H1 (cell line): ENCODE data around the gene TMEM63A. TPM values are rescaled to one million over a fixed set of nuclear protein-coding genes. Genes with fewer than 3 reads are reported as not detected.

Experiments
- CTCF ChIA-PET: fragments of 300-600 bp; sonication (Branson Sonifier 250); formaldehyde crosslinking; loops from one replicate; lab custom pipeline; 2021; ENCODE audit not compliant: partially characterized antibody; lab: Charles Lee
- POLR2A ChIA-PET: fragments of 300-600 bp; sonication (Branson Sonifier 250); formaldehyde crosslinking; loops from one replicate; lab custom pipeline; 2021; ENCODE audit warnings: inconsistent platforms; ENCODE audit not compliant: partially characterized antibody; lab: Charles Lee
- DNase-seq, 2 experiments: peaks; one replicate each; pipeline versions ENCODE4 v3.0.0 to v3.0.0-alpha.2; 2010 to 2022; ENCODE audit warnings: low spot score in 2 of 2, low read depth in 1 of 2, mixed read lengths in 1 of 2
- FAIRE-seq: peaks from 2 replicates; lab custom pipeline; 2011; peaks lifted over from hg19 to GRCh38; lab: Jason Lieb, UNC
- H2AFZ ChIP-seq: 2 replicates; pipeline ENCODE4 v1.8.1; 2012; ENCODE audit warnings: low read length, inconsistent platforms
- H2AK5ac ChIP-seq: 2 replicates; pipeline ENCODE4 v1.6.1; 2013; ENCODE audit warnings: low read depth, low read length
- H2BK120ac ChIP-seq: replicated peaks from 2 replicates; pipeline ENCODE3; 2013; ENCODE audit warnings: low read depth, low read length, inconsistent platforms
- H2BK12ac ChIP-seq: 2 replicates; pipeline ENCODE4 v1.6.1; 2013; ENCODE audit warnings: low read depth, low read length
- H2BK15ac ChIP-seq: 2 replicates; pipeline ENCODE4 v1.6.1; 2013; ENCODE audit warnings: low read length
- H2BK20ac ChIP-seq: 2 replicates; pipeline ENCODE4 v1.6.1; 2013; ENCODE audit warnings: low read length
- H2BK5ac ChIP-seq: 2 replicates; pipeline ENCODE4 v1.6.1; 2013; ENCODE audit warnings: low read depth, low read length
- H3K14ac ChIP-seq: 2 replicates; pipeline ENCODE4 v1.6.1; 2013; ENCODE audit warnings: inconsistent platforms; ENCODE audit not compliant: insufficient read length
- H3K18ac ChIP-seq: 2 replicates; pipeline ENCODE4 v1.6.1; 2013; ENCODE audit warnings: low read length; ENCODE audit errors: extremely low read depth
- H3K23ac ChIP-seq: 2 replicates; pipeline ENCODE4 v1.6.1; 2013; ENCODE audit warnings: inconsistent platforms; ENCODE audit not compliant: insufficient read length
- H3K23me2 ChIP-seq: 2 replicates; pipeline ENCODE4 v1.6.1; 2013; ENCODE audit warnings: low read depth, low read length
- H3K27ac ChIP-seq: 2 replicates; pipeline ENCODE4 v1.6.1; 2011; ENCODE audit warnings: low read depth, low read length, inconsistent platforms
- H3K27me3 ChIP-seq, 4 experiments: replicated peaks in 1 of 4; 1 replicate in 1 of 4; 2 replicates in 3 of 4; pipeline versions ENCODE4 v1.6.1 to v1.8.1; 2011 to 2013; ENCODE audit warnings: low read length in 3 of 4, mild to moderate bottlenecking in 3 of 4, inconsistent platforms in 2 of 4, mixed read lengths in 2 of 4, moderate library complexity in 1 of 4; ENCODE audit not compliant: control insufficient read depth in 3 of 4, insufficient read depth in 3 of 4; ENCODE audit errors: extremely low read depth in 1 of 4
- H3K36me3 ChIP-seq, 4 experiments: 2 replicates each; pipeline versions ENCODE4 v1.6.1 to v1.8.1; 2011 to 2013; ENCODE audit warnings: mild to moderate bottlenecking in 4 of 4, low read length in 3 of 4, moderate library complexity in 2 of 4, control low read depth in 1 of 4, inconsistent platforms in 1 of 4; ENCODE audit not compliant: insufficient read depth in 4 of 4, control insufficient read depth in 2 of 4
- H3K4ac ChIP-seq: replicated peaks from 2 replicates; pipeline ENCODE3; 2013; ENCODE audit warnings: low read length, low read depth, mixed read lengths, inconsistent platforms; ENCODE audit not compliant: insufficient read length
- H3K4me1 ChIP-seq, 4 experiments: replicated peaks in 1 of 4; 1 replicate in 1 of 4; 2 replicates in 3 of 4; pipeline versions ENCODE4 v1.6.1 to v1.8.1; 2011 to 2013; ENCODE audit warnings: low read length in 3 of 4, inconsistent platforms in 2 of 4, mixed read lengths in 1 of 4; ENCODE audit not compliant: insufficient read depth in 4 of 4, control insufficient read depth in 3 of 4
- H3K4me2 ChIP-seq, 2 experiments: 2 replicates each; pipeline versions ENCODE4 v1.6.1 to v1.8.1; 2011 to 2013; ENCODE audit warnings: low read depth in 2 of 2, low read length in 2 of 2, control low read depth in 1 of 2, inconsistent platforms in 1 of 2, mild to moderate bottlenecking in 1 of 2; ENCODE audit not compliant: insufficient read depth in 1 of 2
- H3K4me3 ChIP-seq, 4 experiments: fragments of 200-600, 300-600 bp in 1 of 4; sonication (generic), shearing (Covaris generic), sonication (Bioruptor Twin) in 1 of 4; 2 replicates each; pipeline versions ENCODE4 v1.5.1 to v1.8.1; 2011 to 2016; ENCODE audit warnings: low read length in 4 of 4, low read depth in 3 of 4, control low read depth in 2 of 4, inconsistent platforms in 2 of 4, mild to moderate bottlenecking in 2 of 4, mixed read lengths in 1 of 4, moderate library complexity in 1 of 4; ENCODE audit not compliant: insufficient read depth in 2 of 4; ENCODE audit errors: extremely low read depth in 1 of 4
- H3K56ac ChIP-seq: replicated peaks from 2 replicates; pipeline ENCODE3; 2013; ENCODE audit warnings: low read depth, mild to moderate bottlenecking, mixed read lengths, low read length, inconsistent platforms; ENCODE audit not compliant: insufficient read length
- H3K79me1 ChIP-seq: 2 replicates; pipeline ENCODE4 v1.6.1; 2013; ENCODE audit warnings: low read depth, low read length, control low read depth
- H3K79me2 ChIP-seq, 2 experiments: 2 replicates each; pipeline versions ENCODE4 v1.6.1 to v1.8.1; 2012 to 2013; ENCODE audit warnings: low read length in 2 of 2, mild to moderate bottlenecking in 2 of 2, inconsistent platforms in 1 of 2; ENCODE audit not compliant: insufficient read depth in 2 of 2, control insufficient read depth in 1 of 2
- H3K9ac ChIP-seq, 4 experiments: replicated peaks in 1 of 4; 1 replicate in 1 of 4; 2 replicates in 3 of 4; pipeline versions ENCODE4 v1.6.1 to v1.8.1; 2011 to 2013; ENCODE audit warnings: low read depth in 3 of 4, low read length in 3 of 4, control low read depth in 2 of 4, mild to moderate bottlenecking in 2 of 4, moderate library complexity in 2 of 4, inconsistent platforms in 1 of 4; ENCODE audit errors: extremely low read depth in 1 of 4
- H3K9me3 ChIP-seq, 2 experiments: 2 replicates each; pipeline versions ENCODE4 v1.6.1 to v1.8.1; 2012 to 2013; ENCODE audit warnings: mild to moderate bottlenecking in 2 of 2, moderate library complexity in 2 of 2, control low read depth in 1 of 2, inconsistent platforms in 1 of 2, low read depth in 1 of 2, low read length in 1 of 2, mixed read lengths in 1 of 2; ENCODE audit not compliant: insufficient read depth in 2 of 2
- H4K20me1 ChIP-seq, 2 experiments: replicated peaks in 1 of 2; 2 replicates each; pipeline versions ENCODE3 to v1.8.1; 2011 to 2013; ENCODE audit warnings: inconsistent platforms in 2 of 2, low read length in 2 of 2, mild to moderate bottlenecking in 1 of 2; ENCODE audit not compliant: insufficient read depth in 2 of 2, control insufficient read depth in 1 of 2
- H4K5ac ChIP-seq: 2 replicates; pipeline ENCODE4 v1.6.1; 2013; ENCODE audit warnings: low read length, low read depth, mixed read lengths, inconsistent platforms; ENCODE audit not compliant: insufficient read length
- H4K8ac ChIP-seq: 2 replicates; pipeline ENCODE4 v1.8.0; 2013; ENCODE audit warnings: mild to moderate bottlenecking, moderate library complexity, low read length, inconsistent platforms; ENCODE audit not compliant: insufficient read depth; ENCODE audit errors: extremely low read depth
- H4K91ac ChIP-seq: replicated peaks from 2 replicates; pipeline ENCODE3; 2013; ENCODE audit warnings: low read length, mixed read lengths, inconsistent platforms; ENCODE audit not compliant: insufficient read length
- ASH2L ChIP-seq: fragments of 200-600, 300-600 bp; sonication (generic); IDR thresholded peaks from one replicate; pipeline ENCODE4 v1.7.1; 2017; ENCODE audit warnings: low read length
- CHD1 ChIP-seq: IDR thresholded peaks from 2 replicates; pipeline ENCODE4 v1.6.1; 2012; ENCODE audit warnings: low read depth, low read length, improper control_type of control experiment
- CTCF ChIP-seq, 3 experiments: IDR thresholded peaks; 1 replicate in 2 of 3; 2 replicates in 1 of 3; pipeline versions ENCODE4 v1.5.1 to v1.6.1; 2011; ENCODE audit warnings: low read length in 3 of 3, mild to moderate bottlenecking in 3 of 3, inconsistent platforms in 2 of 3, low read depth in 1 of 3, moderate library complexity in 1 of 3; ENCODE audit not compliant: insufficient read depth in 1 of 3; ENCODE audit errors: control extremely low read depth in 1 of 3
- MAFK ChIP-seq: IDR thresholded peaks from 2 replicates; pipeline ENCODE4 v1.6.1; 2012; ENCODE audit warnings: low read depth, mild to moderate bottlenecking, improper control_type of control experiment, low read length
- POLR2A ChIP-seq, 2 experiments: IDR thresholded peaks; 1 replicate in 1 of 2; 2 replicates in 1 of 2; pipeline ENCODE4 v1.6.1; 2011; ENCODE audit warnings: low read depth in 2 of 2, low read length in 2 of 2, mild to moderate bottlenecking in 2 of 2; ENCODE audit errors: control extremely low read depth in 1 of 2
- RAD21 ChIP-seq, 2 experiments: IDR thresholded peaks in 1 of 2; conservative IDR thresholded peaks in 1 of 2; 2 replicates each; pipeline ENCODE4 v1.6.1; 2011; ENCODE audit warnings: low read depth in 2 of 2, low read length in 2 of 2, improper control_type of control experiment in 1 of 2, inconsistent platforms in 1 of 2, mild to moderate bottlenecking in 1 of 2, moderate library complexity in 1 of 2
- SAP30 ChIP-seq: fragments of 300-600 bp; sonication (generic); IDR thresholded peaks from 2 replicates; pipeline ENCODE4 v1.7.1; 2012; ENCODE audit warnings: low read length, moderate library complexity, mild to moderate bottlenecking, inconsistent platforms; ENCODE audit not compliant: insufficient read depth, insufficient replicate concordance
- TCF12 ChIP-seq: IDR thresholded peaks from 2 replicates; pipeline ENCODE4 v1.6.1; 2011; ENCODE audit warnings: low read depth, mild to moderate bottlenecking, low read length
- TEAD4 ChIP-seq: IDR thresholded peaks from 2 replicates; pipeline ENCODE4 v1.6.1; 2012; ENCODE audit warnings: low read depth, low read length, inconsistent platforms, mixed read lengths
- USF2 ChIP-seq: IDR thresholded peaks from 2 replicates; pipeline ENCODE4 v1.6.1; 2011; ENCODE audit warnings: low read length, improper control_type of control experiment
- WGBS, 2 experiments: shearing (Covaris generic) in 1 of 2; methylation state at CpG; one replicate each; pipeline versions ENCODE4 v1.1.6 to v1.1.7; 2013 to 2015; ENCODE audit warnings: low lambda C conversion rate in 2 of 2, mixed read lengths in 2 of 2, inconsistent platforms in 1 of 2, low coverage in 1 of 2, missing lambda C conversion rate in 1 of 2; ENCODE audit not compliant: insufficient replicate concordance in 2 of 2, insufficient coverage in 1 of 2, insufficient read length in 1 of 2; ENCODE audit errors: extremely low coverage in 1 of 2, missing lambda C conversion rate in 1 of 2; 5-methylcytosine and 5-hydroxymethylcytosine counted together
- polyA plus RNA-seq, 7 experiments: library from polyadenylated mRNA; depleted of rRNA in 3 of 7; stranded (reverse) in 5 of 7; unstranded in 2 of 7; fragments of >200 nt in 5 of 7; fragments of 200-250 nt in 2 of 7; gene quantifications; 1 replicate in 5 of 7; 2 replicates in 1 of 7; 4 replicates in 1 of 7; pipeline versions ENCODE4 v1.2.1 to v1.2.3, GENCODE V29; 2011 to 2013; ENCODE audit warnings: missing spikeins in 2 of 7, mixed read lengths in 2 of 7
- total RNA-seq: library from RNA; stranded (reverse); fragmentation: NEBNext Ultra II Directional; extraction: Animal tissue kit (Norgen Biotek cat#: 25700); gene quantifications from 2 replicates; pipeline ENCODE4 v1.2.1, GENCODE V29; 2021

TMEM63A gene
- total and polyA plus RNA-seq, 2 of the 8 experiments (the other 6 are each of a cell fraction or from before 2014, with no cell fraction given), result 26.1 to 55.4 TPM

GRCh38 chr1:225872075-225872430 is 10.1 kb downstream of the TMEM63A start:
- Histone ChIP-seq H3K9me3 (no peaks in the 10 kb centered on the region), H3K14ac (no peak overlapping the region), H3K23me2 (no peaks in the 10 kb centered on the region), H3K27ac (no peak overlapping the region), H4K8ac (no peak overlapping the region), H2BK15ac (no peak overlapping the region), H3K4me1 (peaks cover 0 to 3% (median 0%) of the 10 kb centered on the region in 4 experiments; a peak in 2 of 7 replicates), H3K79me2 (no peaks in the 10 kb centered on the region), H4K5ac (no peak overlapping the region), H3K23ac (no peak overlapping the region), H4K20me1 (peaks cover 0 to 3% of the 10 kb centered on the region in 2 experiments), H3K4me3 (no peak overlapping the region), H2BK12ac (no peak overlapping the region), H3K36me3 (peaks cover under 1 to 18% (median 3%) of the 10 kb centered on the region in 4 experiments; a peak in 5 of 8 replicates), H2BK120ac (no peak overlapping the region), H3K4me2 (no peak overlapping the region), H3K56ac (no peak overlapping the region), H3K27me3 (no peaks in the 10 kb centered on the region), H3K18ac (no peak overlapping the region), H2AFZ (no peak overlapping the region), H2BK20ac (no peak overlapping the region), H2BK5ac (no peak overlapping the region), H3K4ac (no peak overlapping the region), H3K9ac (no peak overlapping the region), H3K79me1 (peaks cover 11% of the 10 kb centered on the region), H4K91ac (no peak overlapping the region), H2AK5ac (no peak overlapping the region)
- WGBS, 2 experiments, result 85% methylated on average over 3 of the region's 3 CpGs; no CpG with 5 or more reads in 1 of the 2 experiments
- POLR2A ChIA-PET, result interaction anchor here (1.5 to 4.6 kb wide), 2 partner anchors 9 to 16 kb away, joined by 3 to 27 read pairs; partner anchors contain the start of gene TMEM63A
- CTCF ChIA-PET, result interaction anchor here (0.6 to 3.1 kb wide), 10 partner anchors 9 to 365 kb away, joined by 3 to 12 read pairs (median 5); partner anchors contain the start of gene LEFTY1
- no peak for DNase-seq
- FAIRE-seq, result no peak
- TF ChIP-seq POLR2A (IDR thresholded peaks at IDR 0.05; ENCODE audit: control extremely low read depth in 1 of 2, low read depth in 2 of 2, low read length in 2 of 2) (no peak), ASH2L (no peak), RAD21 (IDR thresholded peaks at IDR 0.05 in 1 of 2, conservative IDR thresholded peaks at IDR 0.05 in 1 of 2; ENCODE audit: low read depth in 2 of 2, low read length in 2 of 2) (no peak), CHD1 (no peak), MAFK (no peak), TCF12 (no peak), TEAD4 (no peak), CTCF (IDR thresholded peaks at IDR 0.05; ENCODE audit: control extremely low read depth in 1 of 3, insufficient read depth in 1 of 3, low read depth in 1 of 3, low read length in 3 of 3) (no peak), USF2 (no peak), SAP30 (no peak)
